Measurements from ENCODE around the gene EWSR1. TPM values are rescaled to one million over a fixed set of nuclear protein-coding genes. Genes with fewer than 3 reads are reported as not detected.

EWSR1 gene
- total RNA-seq, 4 donors from 2014 or later, result 174 to 211 (median 188) TPM

- Histone ChIP-seq H3K27ac (no peak overlapping the region), H3K9me3 (no peaks in the 10 kb centered on the region), H3K27me3 (no peaks in the 10 kb centered on the region), H3K36me3 (peaks cover 0 to 100% (median 20%) of the 10 kb centered on the region in 3 donors), H3K4me1 (peaks cover 0 to 10% (median 0%) of the 10 kb centered on the region in 4 donors), H3K4me3 (no peak overlapping the region)
- no peak for DNase-seq (ENCODE audit: low spot score in 2 of 2)
- WGBS, 2 donors, result 80 to 88% methylated on average over 12 of the region's 12 CpGs
- TF ChIP-seq CTCF (IDR thresholded peaks at IDR 0.05), result no peak
- TF ChIP-seq EP300 (IDR thresholded peaks at IDR 0.05), result no peak
- no peak for TF ChIP-seq POLR2A (IDR thresholded peaks at IDR 0.05)
Measured at GRCh38 chr22:29334696-29335344, 66.8 kb downstream of the EWSR1 start.

DNA sequence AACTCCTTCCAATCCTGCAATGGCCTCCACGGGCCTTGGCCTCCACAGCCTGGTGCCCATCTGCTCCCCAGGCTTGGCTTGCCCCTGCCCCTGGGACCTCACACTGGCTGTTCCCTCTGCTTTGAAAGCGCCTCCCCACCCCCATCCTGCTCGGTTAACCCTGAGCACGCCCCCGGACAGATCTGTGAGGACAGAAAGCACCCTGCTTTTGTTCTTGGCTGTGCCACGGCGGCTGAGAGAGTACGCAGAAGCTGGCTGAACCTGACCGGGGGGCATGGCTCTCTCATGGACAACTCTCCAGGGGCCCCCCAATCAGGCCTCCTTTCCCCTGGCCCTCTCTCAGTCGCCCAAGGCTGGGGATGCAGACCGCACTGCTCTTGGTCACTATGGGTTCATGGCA lies 67.6 kb downstream of the EWSR1 start:
- peaks cover 0 to 7% (median 0%) of the 10 kb centered on the region in 4 donors for H3K4me1 ChIP-seq
- H3K27ac ChIP-seq, result no peak overlapping the region
- H3K9me3 ChIP-seq, result no peaks in the 10 kb centered on the region
- H3K36me3 ChIP-seq, result peaks cover 0 to 100% (median 28%) of the 10 kb centered on the region in 3 donors
- H3K4me3 ChIP-seq, result no peak overlapping the region
- DNase-seq (ENCODE audit: low spot score in 2 of 2), result no peak
- no peaks in the 10 kb centered on the region for H3K27me3 ChIP-seq
- WGBS, 2 donors, result 65 to 81% methylated on average over 8 to 11 of the region's 11 CpGs
- no peak for TF ChIP-seq POLR2A (IDR thresholded peaks at IDR 0.05)
- no peak for TF ChIP-seq CTCF (IDR thresholded peaks at IDR 0.05)
- TF ChIP-seq EP300 (IDR thresholded peaks at IDR 0.05), result no peak

DNA sequence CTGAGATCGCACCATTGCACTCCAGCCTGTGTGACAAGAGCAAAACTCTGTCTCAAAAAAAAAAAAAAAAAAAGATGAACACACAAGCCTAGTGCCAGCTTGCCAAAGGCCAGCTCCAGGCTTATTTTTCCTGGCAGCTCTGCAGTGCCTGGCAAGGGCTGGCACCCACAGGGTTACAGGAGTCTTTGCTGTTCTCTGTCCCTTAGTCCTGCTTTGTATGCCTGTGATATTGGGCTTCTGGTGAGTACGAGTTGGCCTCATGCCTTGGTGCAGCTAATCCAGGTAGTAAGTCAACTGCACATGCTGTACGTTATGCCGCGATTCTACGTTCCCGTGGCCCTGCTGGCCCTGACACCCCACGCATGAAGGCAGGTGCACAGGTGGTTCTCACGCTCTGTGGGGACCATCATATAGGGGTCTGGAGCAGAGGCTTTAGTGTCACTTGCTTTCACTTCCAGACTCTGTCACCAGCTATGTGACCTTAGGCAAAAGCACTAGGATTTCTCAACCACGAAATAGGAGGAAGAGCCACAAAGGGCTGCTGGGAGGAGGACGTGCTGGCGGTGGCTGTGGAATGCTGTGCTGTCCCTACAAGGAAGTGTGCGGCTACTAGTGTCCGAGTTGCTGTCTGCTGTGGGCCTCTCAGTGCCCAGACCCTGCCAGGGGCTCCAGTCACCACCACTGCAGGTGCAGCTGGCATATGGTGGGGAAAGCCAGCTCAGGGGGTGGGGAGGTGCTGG lies 68.9 kb downstream of the EWSR1 start:
- H3K27me3 ChIP-seq, result no peaks in the 10 kb centered on the region
- no peak for DNase-seq (ENCODE audit: low spot score in 2 of 2)
- no peak overlapping the region for H3K4me3 ChIP-seq
- H3K4me1 ChIP-seq, result no peaks in the 10 kb centered on the region
- H3K9me3 ChIP-seq, result no peaks in the 10 kb centered on the region
- WGBS, 2 donors, result 77 to 85% methylated on average over 14 of the region's 14 CpGs
- no peak overlapping the region for H3K27ac ChIP-seq
- H3K36me3 ChIP-seq, result peaks cover 0 to 100% (median 40%) of the 10 kb centered on the region in 3 donors
- no peak for TF ChIP-seq POLR2A (IDR thresholded peaks at IDR 0.05)
- no peak for TF ChIP-seq CTCF (IDR thresholded peaks at IDR 0.05)
- no peak for TF ChIP-seq EP300 (IDR thresholded peaks at IDR 0.05)

- no peaks in the 10 kb centered on the region for H3K27me3 ChIP-seq
- H3K9me3 ChIP-seq, result no peaks in the 10 kb centered on the region
- no peak for TF ChIP-seq CTCF (IDR thresholded peaks at IDR 0.05)
- TF ChIP-seq POLR2A (IDR thresholded peaks at IDR 0.05), result no peak
- TF ChIP-seq EP300 (IDR thresholded peaks at IDR 0.05), result no peak
- no peak overlapping the region for H3K27ac ChIP-seq
- no peaks in the 10 kb centered on the region for H3K4me1 ChIP-seq
- no peak for DNase-seq (ENCODE audit: low spot score in 2 of 2)
- H3K36me3 ChIP-seq, result peaks cover 0 to 100% (median 47%) of the 10 kb centered on the region in 3 donors
- H3K4me3 ChIP-seq, result no peak overlapping the region
- WGBS, 2 donors, result 67 to 77% methylated on average over 12 of the region's 12 CpGs
Measured at GRCh38 chr22:29337631-29338284, 69.7 kb downstream of the EWSR1 start.

GRCh38 chr22:29338398-29338797 lies 70.3 kb downstream of the EWSR1 start:
- TF ChIP-seq CTCF (IDR thresholded peaks at IDR 0.05) (no peak), EP300 (IDR thresholded peaks at IDR 0.05) (no peak), POLR2A (IDR thresholded peaks at IDR 0.05) (no peak)
- no peak for DNase-seq (ENCODE audit: low spot score in 2 of 2)
- H3K27me3 ChIP-seq, result no peaks in the 10 kb centered on the region
- WGBS, 2 donors, result 88 to 91% methylated on average over 6 of the region's 6 CpGs
- H3K36me3 ChIP-seq, result peaks cover 0 to 100% (median 47%) of the 10 kb centered on the region in 3 donors
- H3K4me3 ChIP-seq, result no peak overlapping the region
- H3K27ac ChIP-seq, result no peak overlapping the region
- no peaks in the 10 kb centered on the region for H3K4me1 ChIP-seq
- H3K9me3 ChIP-seq, result no peaks in the 10 kb centered on the region
